NCI-H2029 treated with DMSO at 0.1 percent for 48 hours (cell line): ENCODE results near the gene ZNF804A.
"Not testable (repeated sequence)": the region's sequence is repeated elsewhere in the genome, so short reads cannot be mapped to it uniquely, and the experiment has no call there.

ENCODE experiments used
- DNase-seq: peaks from one replicate; lab custom pipeline; 2025; lab: John Stamatoyannopoulos, UW

ZNF804A gene

GRCh38 chr2:184727813-184728212 is 129.5 kb downstream of the ZNF804A start:
- DNase-seq: no peak

- DNase-seq: no peak
Measured at GRCh38 chr2:184728411-184728810, 130.1 kb downstream of the ZNF804A start.

- no peak for DNase-seq
Measured at GRCh38 chr2:184729581-184729980, 131.3 kb downstream of the ZNF804A start.

GRCh38 chr2:184730288-184730687 is 132.0 kb downstream of the ZNF804A start:
- no peak for DNase-seq

GRCh38 chr2:184734338-184734737 is 136.0 kb downstream of the ZNF804A start:
- no peak for DNase-seq

- no peak for DNase-seq
Measured at GRCh38 chr2:184735611-184736010, 137.3 kb downstream of the ZNF804A start.

- no peak for DNase-seq
Measured at GRCh38 chr2:184743096-184743495, 144.8 kb downstream of the ZNF804A start.

- no peak for DNase-seq
Measured at GRCh38 chr2:184756161-184756560, 157.8 kb downstream of the ZNF804A start.

GRCh38 chr2:184756885-184757284 is 158.6 kb downstream of the ZNF804A start:
- no peak for DNase-seq

GRCh38 chr2:184759557-184760255 is 161.4 kb downstream of the ZNF804A start:
- not testable (repeated sequence) for DNase-seq

GRCh38 chr2:184760931-184761330 is 162.6 kb downstream of the ZNF804A start:
- no peak for DNase-seq

GRCh38 chr2:184765112-184765895 is 167.0 kb downstream of the ZNF804A start:
- DNase-seq: no peak

- DNase-seq: no peak
Measured at GRCh38 chr2:184767059-184767458, 168.7 kb downstream of the ZNF804A start.

GRCh38 chr2:184769023-184769422 is 170.7 kb downstream of the ZNF804A start:
- no peak for DNase-seq

- DNase-seq: no peak
Measured at GRCh38 chr2:184769686-184770085, 171.4 kb downstream of the ZNF804A start.

GRCh38 chr2:184779777-184780176 is 181.4 kb downstream of the ZNF804A start:
- no peak for DNase-seq

GRCh38 chr2:184780384-184780783 is 182.1 kb downstream of the ZNF804A start:
- DNase-seq: no peak

- DNase-seq: no peak
Measured at GRCh38 chr2:184780944-184781343, 182.6 kb downstream of the ZNF804A start.

- no peak for DNase-seq
Measured at GRCh38 chr2:184783576-184783975, 185.2 kb downstream of the ZNF804A start.

GRCh38 chr2:184793176-184793575 is 194.8 kb downstream of the ZNF804A start:
- DNase-seq: no peak

GRCh38 chr2:184799379-184799778 is 201.1 kb downstream of the ZNF804A start:
- no peak for DNase-seq

- no peak for DNase-seq
Measured at GRCh38 chr2:184814421-184814820, 216.1 kb downstream of the ZNF804A start.

GRCh38 chr2:184815824-184816223 is 217.5 kb downstream of the ZNF804A start:
- DNase-seq: no peak
